Measurements from ENCODE around the gene PMS2.

GRCh38 chr7:6016653-6016966, 7.8 kb upstream of the PMS2 start:
- no peak for TF ChIP-seq CTCF (IDR thresholded peaks at IDR 0.05; ENCODE audit: low read depth, low read length, poor library complexity, severe bottlenecking)
- TF ChIP-seq EZH2phosphoT487 (IDR thresholded peaks at IDR 0.05; ENCODE audit: borderline replicate concordance, low read length): no peak
